Neural cell (in vitro differentiated cells): ENCODE measurements around the gene PTPRG. TPM values are rescaled to one million over a fixed set of nuclear protein-coding genes. Genes with fewer than 3 reads are reported as not detected.

Source experiments
- H2AFZ ChIP-seq: fragments of 200-600, 300-800 bp; sonication (generic), shearing (Covaris generic); 2 replicates; pipeline ENCODE4 v1.6.0; 2014; ENCODE audit warnings: low read depth, mild to moderate bottlenecking, antibody characterized with exemption, low read length, moderate library complexity
- H3F3A ChIP-seq: fragments of 200-600 bp; shearing (Covaris generic); 2 replicates; pipeline ENCODE4 v1.6.1; 2016; ENCODE audit warnings: mild to moderate bottlenecking, moderate library complexity, mixed read lengths, antibody characterized with exemption, low read length; ENCODE audit not compliant: insufficient read depth, poor library complexity, severe bottlenecking
- H3K27ac ChIP-seq: fragments of 200-600, 300-800 bp; sonication (generic), shearing (Covaris generic); 2 replicates; pipeline ENCODE4 v1.5.1; 2014; ENCODE audit warnings: mild to moderate bottlenecking, low read length, moderate library complexity
- H3K27me3 ChIP-seq: fragments of 300-800, 200-600 bp; sonication (generic), shearing (Covaris generic); 2 replicates; pipeline ENCODE4 v1.6.0; 2014; ENCODE audit warnings: mild to moderate bottlenecking, low read depth, low read length, moderate library complexity; ENCODE audit not compliant: insufficient read depth
- H3K36me3 ChIP-seq: fragments of 300-800, 200-600 bp; sonication (generic), shearing (Covaris generic); 2 replicates; pipeline ENCODE4 v1.5.1; 2014; ENCODE audit warnings: mild to moderate bottlenecking, antibody characterized with exemption, low read length, moderate library complexity; ENCODE audit not compliant: insufficient read depth
- H3K4me2 ChIP-seq: fragments of 300-800, 200-600 bp; sonication (generic), shearing (Covaris generic); 2 replicates; pipeline ENCODE4 v1.6.0; 2014; ENCODE audit warnings: mild to moderate bottlenecking, low read length
- H3K4me3 ChIP-seq: fragments of 300-800, 200-600 bp; sonication (generic), shearing (Covaris generic); 2 replicates; pipeline ENCODE4 v1.5.1; 2014; ENCODE audit warnings: mild to moderate bottlenecking, low read length, moderate library complexity
- H3K79me2 ChIP-seq: fragments of 200-600 bp; shearing (Covaris generic); replicated peaks from 2 replicates; pipeline ENCODE4 v1.6.0; 2014; ENCODE audit warnings: mild to moderate bottlenecking, low read length, moderate library complexity; ENCODE audit not compliant: insufficient read depth
- H3K9ac ChIP-seq: fragments of 300-800, 200-600 bp; sonication (generic), shearing (Covaris generic); 2 replicates; pipeline ENCODE4 v1.6.1; 2016; ENCODE audit warnings: mild to moderate bottlenecking, low read length, mixed read lengths
- H3K9me2 ChIP-seq: fragments of 200-600 bp; shearing (Covaris generic); 2 replicates; pipeline ENCODE4 v1.6.1; 2016; ENCODE audit warnings: mild to moderate bottlenecking, low read length, mixed read lengths; ENCODE audit not compliant: insufficient read depth
- H3K9me3 ChIP-seq: fragments of 200-600, 300-800 bp; sonication (generic), shearing (Covaris generic); 2 replicates; pipeline ENCODE4 v1.6.1; 2016; ENCODE audit warnings: mild to moderate bottlenecking, mixed run types, low read length, moderate library complexity, mixed read lengths
- H4K20me1 ChIP-seq: fragments of 200-600 bp; shearing (Covaris generic); 2 replicates; pipeline ENCODE4 v1.6.1; 2016; ENCODE audit warnings: mild to moderate bottlenecking, mixed run types; ENCODE audit not compliant: insufficient read depth
- CTCF ChIP-seq: fragments of 450-650 bp; IDR thresholded peaks from 2 replicates; pipeline ENCODE4 v1.5.1; 2014; ENCODE audit warnings: antibody characterized with exemption, mild to moderate bottlenecking, moderate library complexity; ENCODE audit not compliant: poor library complexity, severe bottlenecking
- EP300 ChIP-seq: fragments of 450-650 bp; conservative IDR thresholded peaks from 2 replicates; pipeline ENCODE4 v1.6.1; 2014; ENCODE audit warnings: antibody characterized with exemption, mild to moderate bottlenecking, moderate library complexity; ENCODE audit not compliant: poor library complexity, severe bottlenecking
- EZH2 ChIP-seq: fragments of 200-600, 300-800 bp; shearing (Covaris generic), sonication (generic); IDR thresholded peaks from 2 replicates; pipeline ENCODE4 v1.6.1; 2014; ENCODE audit warnings: antibody characterized with exemption, low read length, borderline replicate concordance, mild to moderate bottlenecking; ENCODE audit not compliant: insufficient read depth, poor library complexity, severe bottlenecking
- MXI1 ChIP-seq: fragments of 450-650 bp; conservative IDR thresholded peaks from 2 replicates; pipeline ENCODE4 v1.6.1; 2014; ENCODE audit warnings: antibody characterized with exemption, mild to moderate bottlenecking; ENCODE audit not compliant: poor library complexity, severe bottlenecking
- RAD21 ChIP-seq: fragments of 450-650 bp; conservative IDR thresholded peaks from 2 replicates; pipeline ENCODE4 v1.6.1; 2014; ENCODE audit warnings: antibody characterized with exemption, mild to moderate bottlenecking, moderate library complexity
- REST ChIP-seq: IDR thresholded peaks from 2 replicates; pipeline ENCODE4 v1.6.1; 2012; ENCODE audit warnings: borderline replicate concordance
- TAF1 ChIP-seq: IDR thresholded peaks from 2 replicates; pipeline ENCODE4 v1.6.1; 2012; ENCODE audit warnings: low read depth
- polyA plus RNA-seq: library from polyadenylated mRNA; depleted of rRNA; stranded (reverse); fragments of >200 nt; gene quantifications from 2 replicates; pipeline ENCODE4 v1.2.3, GENCODE V29; 2014

The PTPRG gene
- polyA plus RNA-seq, 1 donor from 2014 or later, result 33.1 TPM

GRCh38 chr3:61682671-61683548 is 121.5 kb downstream of the PTPRG start:
- no peak overlapping the region for H3K4me2 ChIP-seq
- no peak for TF ChIP-seq REST
- no peaks in the 10 kb centered on the region for H4K20me1 ChIP-seq

GRCh38 chr3:61683549-61684236 is 122.3 kb downstream of the PTPRG start:
- Histone ChIP-seq H3K79me2 (no peaks in the 10 kb centered on the region), H3K27me3 (no peaks in the 10 kb centered on the region), H3K9me2 (no peaks in the 10 kb centered on the region), H3K4me2 (no peak overlapping the region), H3K9ac (no peak overlapping the region), H2AFZ (no peak overlapping the region), H3K9me3 (no peaks in the 10 kb centered on the region), H3K27ac (no peak overlapping the region), H4K20me1 (no peaks in the 10 kb centered on the region), H3K4me3 (no peak overlapping the region), H3F3A (peaks cover 2% of the 10 kb centered on the region), H3K36me3 (no peaks in the 10 kb centered on the region)
- no peak for TF ChIP-seq RAD21
- TF ChIP-seq MXI1, result no peak
- no peak for TF ChIP-seq CTCF
- TF ChIP-seq REST, result no peak
- TF ChIP-seq EZH2, result no peak
- TF ChIP-seq TAF1, result no peak
- TF ChIP-seq EP300, result no peak

More at GRCh38 chr3:61682671-61683548, 121.5 kb downstream of the PTPRG start:
- no peak overlapping the region for H3K9ac ChIP-seq
- H3K27ac ChIP-seq, result no peak overlapping the region
- H3K27me3 ChIP-seq, result no peaks in the 10 kb centered on the region
- H2AFZ ChIP-seq, result no peak overlapping the region
- no peaks in the 10 kb centered on the region for H3K79me2 ChIP-seq
- no peak overlapping the region for H3K4me3 ChIP-seq
- peaks cover under 1% of the 10 kb centered on the region for H3F3A ChIP-seq
- H3K9me2 ChIP-seq, result no peaks in the 10 kb centered on the region
- H3K9me3 ChIP-seq, result no peaks in the 10 kb centered on the region
- no peaks in the 10 kb centered on the region for H3K36me3 ChIP-seq
